Measurements from ENCODE around the gene DSC2.
"Not testable (repeated sequence)": the region's sequence is repeated elsewhere in the genome, so short reads cannot be mapped to it uniquely, and the experiment has no call there.

DSC2 gene

GRCh38 chr18:31042406-31043181, 59.6 kb downstream of the DSC2 start, which contains the start of gene DSC3:
DSC3 (minus strand) TSS chr18:31042742; CDS start chr18:31042660, 82 bp downstream.
- DNase-seq (ENCODE audit: low spot score): no peak

GRCh38 chr18:31042084-31042405, 60.2 kb downstream of the DSC2 start:
- DNase-seq (ENCODE audit: low spot score): no peak

- no peak for DNase-seq (ENCODE audit: low spot score)
Observed at GRCh38 chr18:31041271-31042083, 60.7 kb downstream of the DSC2 start.

- no peak for DNase-seq (ENCODE audit: low spot score)
Observed at GRCh38 chr18:31040686-31041270, 61.4 kb downstream of the DSC2 start.

GRCh38 chr18:31039426-31039825, 62.8 kb downstream of the DSC2 start:
- DNase-seq (ENCODE audit: low spot score): no peak

- DNase-seq (ENCODE audit: low spot score): not testable (repeated sequence)
Observed at GRCh38 chr18:31037686-31038085, 64.5 kb downstream of the DSC2 start.

GRCh38 chr18:31034541-31034940, 67.7 kb downstream of the DSC2 start:
- no peak for DNase-seq (ENCODE audit: low spot score)

- no peak for DNase-seq (ENCODE audit: low spot score)
Observed at GRCh38 chr18:31030574-31031278, 71.5 kb downstream of the DSC2 start.

- no peak for DNase-seq (ENCODE audit: low spot score)
Observed at GRCh38 chr18:31015715-31016434, 86.3 kb downstream of the DSC2 start.

- DNase-seq (ENCODE audit: low spot score): not testable (repeated sequence)
Observed at GRCh38 chr18:31011455-31011854, 90.8 kb downstream of the DSC2 start.

GRCh38 chr18:31010601-31011000, 91.6 kb downstream of the DSC2 start:
- DNase-seq (ENCODE audit: low spot score): no peak

Measured in kidney capillary endothelial cell (primary cell).